HG02763 (cell line): Measurements from ENCODE around the gene PCDHGB4.
"Not testable (repeated sequence)": the region's sequence is repeated elsewhere in the genome, so short reads cannot be mapped to it uniquely, and the experiment has no call there.

Experiments used
- ATAC-seq: cut with Tn5 transposase; IDR thresholded peaks from one replicate; pipeline ENCODE4 v1.9.1; 2021; ENCODE audit warnings: mild to moderate bottlenecking, moderate library complexity; ENCODE audit not compliant: unreplicated experiment

The PCDHGB4 gene

GRCh38 chr5:141397756-141398551 lies 10.5 kb downstream of the PCDHGB4 start, which contains the start of gene PCDHGB5:
TSS of gene PCDHGB5 (plus strand) at chr5:141397947. CDS start at chr5:141398128, 181 bp downstream.
- peak; percentile 98 for ATAC-seq

GRCh38 chr5:141398608-141399007 lies 11.1 kb downstream of the PCDHGB4 start:
- ATAC-seq = no peak

GRCh38 chr5:141399555-141400258 lies 12.2 kb downstream of the PCDHGB4 start:
- ATAC-seq = no peak

GRCh38 chr5:141402553-141403243 lies 15.2 kb downstream of the PCDHGB4 start, which contains the start of gene PCDHGA9:
TSS of gene PCDHGA9 (plus strand) at chr5:141402778. CDS start at chr5:141402953, 175 bp downstream.
- ATAC-seq = no peak

- ATAC-seq = no peak
Observed at GRCh38 chr5:141403387-141403786, 15.9 kb downstream of the PCDHGB4 start.

GRCh38 chr5:141407790-141408505 lies 20.4 kb downstream of the PCDHGB4 start, which contains the start of gene PCDHGB6:
TSS of gene PCDHGB6 (plus strand) at chr5:141408021. CDS start at chr5:141408203, 182 bp downstream.
- ATAC-seq = peak; percentile 65

- no peak for ATAC-seq
Observed at GRCh38 chr5:141409598-141410306, 22.3 kb downstream of the PCDHGB4 start.

- no peak for ATAC-seq
Observed at GRCh38 chr5:141411575-141411974, 24.1 kb downstream of the PCDHGB4 start.

- ATAC-seq = peak; percentile 57
Observed at GRCh38 chr5:141412854-141413539, 25.5 kb downstream of the PCDHGB4 start, which contains the start of gene PCDHGA10. TSS of gene PCDHGA10 (plus strand) at chr5:141412987. CDS start at chr5:141413176, 189 bp downstream.

GRCh38 chr5:141413540-141414069 lies 26.1 kb downstream of the PCDHGB4 start:
- ATAC-seq = no peak

- ATAC-seq = not testable (repeated sequence)
Observed at GRCh38 chr5:141414548-141415274, 27.2 kb downstream of the PCDHGB4 start.

- not testable (repeated sequence) for ATAC-seq
Observed at GRCh38 chr5:141415275-141415618, 27.7 kb downstream of the PCDHGB4 start.

- ATAC-seq = peak; percentile 63
Observed at GRCh38 chr5:141417494-141418172, 30.1 kb downstream of the PCDHGB4 start, which contains the start of gene PCDHGB7. TSS of gene PCDHGB7 (plus strand) at chr5:141417677. CDS start at chr5:141417860, 183 bp downstream.

GRCh38 chr5:141419074-141419880 lies 31.8 kb downstream of the PCDHGB4 start:
- no peak for ATAC-seq

GRCh38 chr5:141420855-141421488 lies 33.5 kb downstream of the PCDHGB4 start, which contains the start of gene PCDHGA11:
TSS of gene PCDHGA11 (plus strand) at chr5:141421051. CDS start at chr5:141421228, 177 bp downstream.
- no peak for ATAC-seq

GRCh38 chr5:141421489-141421855 lies 34.0 kb downstream of the PCDHGB4 start:
- no peak for ATAC-seq
